Transverse colon (tissue), 4 donors: Measurements from ENCODE around the gene CCDC141. TPM values are rescaled to one million over a fixed set of nuclear protein-coding genes. Genes with fewer than 3 reads are reported as not detected.

Source experiments
- DNase-seq: peaks from one replicate; pipeline ENCODE4 v3.0.0-alpha.2; 2019
- H3K27ac ChIP-seq, 4 donors: fragments of 200-600 bp; sonication (generic); 2 replicates each; pipeline ENCODE4 v1.5.1; 2016 to 2018; ENCODE audit warnings: inconsistent platforms in 4 of 4
- H3K27me3 ChIP-seq: fragments of 200-600 bp; sonication (generic); 2 replicates; pipeline ENCODE4 v1.5.1; 2017; ENCODE audit warnings: inconsistent platforms
- H3K36me3 ChIP-seq, 4 donors: fragments of 200-600 bp; sonication (generic); 2 replicates each; pipeline ENCODE4 v1.5.1; 2017 to 2019; ENCODE audit warnings: inconsistent platforms in 4 of 4
- H3K4me1 ChIP-seq, 4 donors: fragments of 200-600 bp; sonication (generic); 2 replicates each; pipeline ENCODE4 v1.5.1; 2017 to 2020; ENCODE audit warnings: inconsistent platforms in 4 of 4
- H3K4me3 ChIP-seq, 4 donors: fragments of 200-600 bp; sonication (generic); 1 replicate in 1 of 4; 2 replicates in 3 of 4; pipeline versions ENCODE4 v1.5.1 to v1.6.1; 2017 to 2019; ENCODE audit warnings: inconsistent platforms in 4 of 4
- H3K9me3 ChIP-seq, 2 donors: fragments of 200-600 bp; sonication (generic); 2 replicates each; pipeline ENCODE4 v1.5.1; 2017 to 2019; ENCODE audit warnings: inconsistent platforms in 2 of 2
- EP300 ChIP-seq: sonication (generic); formaldehyde crosslinking; IDR thresholded peaks from one replicate; pipeline ENCODE4 v1.6.1; 2017; ENCODE audit warnings: antibody characterized with exemption, low read depth
- POLR2A ChIP-seq: fragments of 450-650 bp; IDR thresholded peaks from one replicate; pipeline ENCODE4 v1.6.1; 2016; ENCODE audit warnings: antibody characterized with exemption, mild to moderate bottlenecking, moderate library complexity
- POLR2AphosphoS5 ChIP-seq, 3 donors: sonication (generic); formaldehyde crosslinking; IDR thresholded peaks; one replicate each; pipeline ENCODE4 v1.6.1; 2016; ENCODE audit warnings: antibody characterized with exemption in 3 of 3
- WGBS, 2 donors: methylation state at CpG; one replicate each; pipeline ENCODE4 v1.1.5; 2018; ENCODE audit warnings: low coverage in 1 of 2; 5-methylcytosine and 5-hydroxymethylcytosine counted together
- in situ Hi-C, 4 donors: fragments of 200-750 bp; cut with MboI; loops; one replicate each; pipeline versions ENCODE4 v1.15.0 to v1.15.1; 2017; ENCODE audit warnings: low sequenced_read_pairs in 3 of 4, low pct_ligation_motif_present in 1 of 4, low pct_unique_long_range_greater_than_20kb in 1 of 4
- intact Hi-C: fragments of 100-400 bp; cut with DNase I; formaldehyde crosslinking; loops from one replicate; pipeline ENCODE4 v1.15.1; 2023; ENCODE audit warnings: low total_unique reads
- total RNA-seq, 4 donors: library from RNA; depleted of rRNA; stranded (reverse); fragments of >200 nt; gene quantifications; one replicate each; pipeline ENCODE4 v1.1.0, GENCODE V29; 2016
- TF ChIP-seq, protein P1 (sequence below), 5 experiments: fragments of 200-600 bp in 3 of 5; fragments of 450-650 bp in 2 of 5; sonication (generic) in 3 of 5; IDR thresholded peaks; 1 replicate in 2 of 5; 2 replicates in 3 of 5; pipeline ENCODE4 v1.5.1; 2016 to 2017; ENCODE audit warnings: antibody characterized with exemption in 5 of 5, inconsistent platforms in 3 of 5, mild to moderate bottlenecking in 2 of 5, moderate library complexity in 1 of 5

Gene CCDC141
- total RNA-seq, 4 donors from 2014 or later = 0.40 to 8.6 (median 2.4) TPM

DNA sequence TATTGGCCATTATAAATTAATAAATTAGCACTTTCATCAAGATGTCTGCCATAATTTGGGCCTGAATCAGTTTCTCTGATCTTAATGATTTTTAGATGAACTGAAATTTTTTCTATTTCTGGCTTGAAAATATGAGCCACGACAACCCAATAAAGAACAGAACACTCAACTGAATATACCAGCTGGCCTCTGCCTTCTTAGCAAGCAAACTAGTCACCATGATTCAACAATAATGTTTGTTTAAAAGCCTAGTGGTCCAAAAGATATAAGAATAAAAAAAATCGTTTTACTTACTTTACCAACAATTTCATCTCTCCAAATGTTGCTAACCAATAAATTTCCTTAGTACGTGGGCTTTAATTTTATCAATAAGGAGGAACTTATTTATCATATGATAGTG lies 176.0 kb downstream of the CCDC141 start:
- H3K36me3 ChIP-seq = no peaks in the 10 kb centered on the region
- DNase-seq = no peak
- no peak overlapping the region for H3K4me3 ChIP-seq
- intact Hi-C loops (no loop called here), in situ Hi-C loops (no loop called here)
- no peak for TF ChIP-seq EP300
- TF ChIP-seq POLR2A = no peak
- no peak for TF ChIP-seq POLR2AphosphoS5 (IDR thresholded peaks at IDR 0.05)
- TF ChIP-seq, protein P1, sequence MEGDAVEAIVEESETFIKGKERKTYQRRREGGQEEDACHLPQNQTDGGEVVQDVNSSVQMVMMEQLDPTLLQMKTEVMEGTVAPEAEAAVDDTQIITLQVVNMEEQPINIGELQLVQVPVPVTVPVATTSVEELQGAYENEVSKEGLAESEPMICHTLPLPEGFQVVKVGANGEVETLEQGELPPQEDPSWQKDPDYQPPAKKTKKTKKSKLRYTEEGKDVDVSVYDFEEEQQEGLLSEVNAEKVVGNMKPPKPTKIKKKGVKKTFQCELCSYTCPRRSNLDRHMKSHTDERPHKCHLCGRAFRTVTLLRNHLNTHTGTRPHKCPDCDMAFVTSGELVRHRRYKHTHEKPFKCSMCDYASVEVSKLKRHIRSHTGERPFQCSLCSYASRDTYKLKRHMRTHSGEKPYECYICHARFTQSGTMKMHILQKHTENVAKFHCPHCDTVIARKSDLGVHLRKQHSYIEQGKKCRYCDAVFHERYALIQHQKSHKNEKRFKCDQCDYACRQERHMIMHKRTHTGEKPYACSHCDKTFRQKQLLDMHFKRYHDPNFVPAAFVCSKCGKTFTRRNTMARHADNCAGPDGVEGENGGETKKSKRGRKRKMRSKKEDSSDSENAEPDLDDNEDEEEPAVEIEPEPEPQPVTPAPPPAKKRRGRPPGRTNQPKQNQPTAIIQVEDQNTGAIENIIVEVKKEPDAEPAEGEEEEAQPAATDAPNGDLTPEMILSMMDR (IDR thresholded peaks at IDR 0.05) = no peak
- H3K9me3 ChIP-seq = no peaks in the 10 kb centered on the region
- no peak overlapping the region for H3K27ac ChIP-seq
- H3K27me3 ChIP-seq = no peaks in the 10 kb centered on the region
- 80 to 81% methylated on average over 3 of the region's 3 CpGs for WGBS, 2 donors
- H3K4me1 ChIP-seq = no peaks in the 10 kb centered on the region

DNA sequence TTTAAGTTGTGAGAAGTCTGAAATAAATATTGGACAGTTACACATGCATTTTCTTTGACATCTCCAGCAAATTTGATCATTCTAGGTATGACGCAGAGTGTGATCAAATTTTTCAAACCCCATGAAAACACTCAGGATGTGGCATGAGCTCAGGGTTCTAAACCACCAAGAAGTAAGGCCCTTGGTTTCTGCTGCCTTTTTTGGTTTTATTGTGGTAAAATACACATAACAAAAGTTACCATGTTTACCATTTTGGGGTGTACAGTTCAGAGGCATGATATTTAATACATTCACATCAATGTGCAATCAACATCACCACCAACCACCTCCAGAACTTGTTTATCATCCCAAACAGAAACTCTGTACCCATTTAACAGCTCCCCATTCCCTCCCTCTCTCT lies 178.4 kb downstream of the CCDC141 start:
- Histone ChIP-seq H3K27me3 (no peaks in the 10 kb centered on the region), H3K36me3 (no peaks in the 10 kb centered on the region), H3K9me3 (no peaks in the 10 kb centered on the region), H3K4me3 (no peak overlapping the region), H3K27ac (no peak overlapping the region), H3K4me1 (no peaks in the 10 kb centered on the region)
- 81 to 90% methylated on average over 1 of the region's 1 CpG for WGBS, 2 donors
- in situ Hi-C loops (no loop called here), intact Hi-C loops (no loop called here)
- DNase-seq = no peak
- TF ChIP-seq POLR2A (no peak), POLR2AphosphoS5 (IDR thresholded peaks at IDR 0.05) (no peak), EP300 (no peak)
- TF ChIP-seq, protein P1 (IDR thresholded peaks at IDR 0.05) = no peak

DNA sequence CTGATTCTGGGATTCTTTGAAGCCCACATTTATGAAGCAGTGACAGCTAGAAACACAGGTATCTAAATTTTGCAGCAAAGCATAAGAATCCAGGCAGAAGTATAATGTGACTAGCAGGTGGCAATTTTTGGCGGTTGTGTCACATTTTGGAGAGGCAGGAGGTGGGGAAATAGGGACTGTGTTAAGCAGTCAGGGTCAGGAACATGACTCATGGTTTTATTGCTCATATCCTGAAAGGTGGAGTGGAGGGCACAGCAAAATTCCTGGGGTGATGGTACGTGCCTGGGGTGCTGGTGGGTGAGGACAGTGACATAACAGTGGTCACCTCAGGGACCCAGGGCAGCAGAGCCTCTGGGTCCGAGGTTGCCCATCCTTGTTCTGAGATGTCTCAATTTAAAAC lies 179.2 kb downstream of the CCDC141 start:
- intact Hi-C loops = no loop called here
- H3K9me3 ChIP-seq = no peaks in the 10 kb centered on the region
- no peaks in the 10 kb centered on the region for H3K4me1 ChIP-seq
- H3K27me3 ChIP-seq = no peaks in the 10 kb centered on the region
- no peak for DNase-seq
- WGBS, 2 donors = 53 to 67% methylated on average over 1 to 3 of the region's 3 CpGs
- no peak overlapping the region for H3K27ac ChIP-seq
- in situ Hi-C loops = no loop called here
- no peaks in the 10 kb centered on the region for H3K36me3 ChIP-seq
- H3K4me3 ChIP-seq = no peak overlapping the region
- TF ChIP-seq EP300 (no peak), POLR2AphosphoS5 (IDR thresholded peaks at IDR 0.05) (no peak), POLR2A (no peak)
- TF ChIP-seq, protein P1 (IDR thresholded peaks at IDR 0.05) = no peak

DNA sequence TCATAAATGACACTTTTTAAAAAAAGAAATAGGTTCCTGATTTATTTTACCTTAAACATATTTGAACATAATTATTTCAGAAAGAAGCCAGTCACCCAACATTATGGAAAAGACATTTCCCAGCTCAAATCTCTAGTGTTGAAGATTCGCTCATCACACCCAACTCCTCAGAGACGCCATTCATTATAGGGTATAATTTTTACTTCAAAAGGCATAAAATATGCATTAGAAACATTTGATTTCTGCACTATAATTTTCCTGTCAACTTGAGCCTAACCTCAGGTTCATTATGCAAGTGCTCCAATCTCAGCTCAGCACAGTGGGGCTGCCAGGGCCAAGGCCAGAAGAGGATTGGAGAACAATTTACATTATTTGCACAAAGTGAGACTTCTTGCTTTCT lies 183.9 kb downstream of the CCDC141 start:
- Histone ChIP-seq H3K4me3 (no peak overlapping the region), H3K36me3 (no peaks in the 10 kb centered on the region), H3K27me3 (no peaks in the 10 kb centered on the region), H3K27ac (no peak overlapping the region), H3K4me1 (peaks cover 0 to 9% (median 0%) of the 10 kb centered on the region in 4 donors), H3K9me3 (no peaks in the 10 kb centered on the region)
- TF ChIP-seq, protein P1 (IDR thresholded peaks at IDR 0.05) = no peak
- TF ChIP-seq POLR2AphosphoS5 (IDR thresholded peaks at IDR 0.05) = no peak
- TF ChIP-seq POLR2A = no peak
- no peak for TF ChIP-seq EP300
- 89 to 96% methylated on average over 2 of the region's 2 CpGs for WGBS, 2 donors
- no peak for DNase-seq
- in situ Hi-C loops (no loop called here), intact Hi-C loops (no loop called here)
